ENCODE results near the gene SCNN1A.

DNA sequence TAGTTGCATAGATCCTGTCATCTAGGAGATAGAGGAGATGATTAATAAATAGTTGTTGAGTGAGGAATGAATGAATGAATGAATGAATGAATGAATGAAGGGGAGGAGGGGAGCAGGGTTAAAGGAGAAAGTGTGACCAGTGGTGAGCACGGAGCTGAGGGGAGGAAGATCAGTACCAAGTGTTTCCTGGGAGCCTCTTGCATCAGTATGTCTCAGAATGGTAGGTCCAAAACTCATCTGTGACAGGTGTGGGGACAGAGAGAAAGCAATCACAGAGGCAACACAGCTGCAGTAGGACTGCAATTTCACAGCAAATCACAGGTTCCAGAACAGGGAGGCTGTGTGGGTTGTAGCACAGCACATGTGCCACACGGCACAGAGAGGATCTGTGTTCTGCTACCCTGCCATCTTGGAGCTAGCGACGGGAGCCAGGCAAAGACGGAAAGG lies 19.0 kb downstream of the SCNN1A start:
- TF ChIP-seq, protein P1, sequence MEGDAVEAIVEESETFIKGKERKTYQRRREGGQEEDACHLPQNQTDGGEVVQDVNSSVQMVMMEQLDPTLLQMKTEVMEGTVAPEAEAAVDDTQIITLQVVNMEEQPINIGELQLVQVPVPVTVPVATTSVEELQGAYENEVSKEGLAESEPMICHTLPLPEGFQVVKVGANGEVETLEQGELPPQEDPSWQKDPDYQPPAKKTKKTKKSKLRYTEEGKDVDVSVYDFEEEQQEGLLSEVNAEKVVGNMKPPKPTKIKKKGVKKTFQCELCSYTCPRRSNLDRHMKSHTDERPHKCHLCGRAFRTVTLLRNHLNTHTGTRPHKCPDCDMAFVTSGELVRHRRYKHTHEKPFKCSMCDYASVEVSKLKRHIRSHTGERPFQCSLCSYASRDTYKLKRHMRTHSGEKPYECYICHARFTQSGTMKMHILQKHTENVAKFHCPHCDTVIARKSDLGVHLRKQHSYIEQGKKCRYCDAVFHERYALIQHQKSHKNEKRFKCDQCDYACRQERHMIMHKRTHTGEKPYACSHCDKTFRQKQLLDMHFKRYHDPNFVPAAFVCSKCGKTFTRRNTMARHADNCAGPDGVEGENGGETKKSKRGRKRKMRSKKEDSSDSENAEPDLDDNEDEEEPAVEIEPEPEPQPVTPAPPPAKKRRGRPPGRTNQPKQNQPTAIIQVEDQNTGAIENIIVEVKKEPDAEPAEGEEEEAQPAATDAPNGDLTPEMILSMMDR (IDR thresholded peaks at IDR 0.05; ENCODE audit: low read length), result no peak
- TF ChIP-seq EZH2 (optimal IDR thresholded peaks at IDR 0.05; ENCODE audit: low read depth, low read length) (no peak), EZH2phosphoT487 (IDR thresholded peaks at IDR 0.05; ENCODE audit: low read length) (no peak)

All from MM.1S (cell line).